ENCODE data around the gene PPARD. TPM values are rescaled to one million over a fixed set of nuclear protein-coding genes. Genes with fewer than 3 reads are reported as not detected.
A peak's percentile ranks its signal among the peaks of the same experiment; 100 is the strongest.

The PPARD gene
- total and polyA plus RNA-seq, 4 donors: 4.9 to 44.1 (median 27.7) TPM

GRCh38 chr6:35454391-35455110 is 112.2 kb downstream of the PPARD start:
- H3K36me3 ChIP-seq (ENCODE audit: control insufficient read depth, insufficient read depth, low read length): peaks cover 36% of the 10 kb centered on the region
- H3K4me3 ChIP-seq (ENCODE audit: low read depth, low read length): no peak overlapping the region
- no peaks in the 10 kb centered on the region for H3K27me3 ChIP-seq (ENCODE audit: control insufficient read depth, insufficient read depth, low read length)
- 81% methylated on average over 4 of the region's 9 CpGs for WGBS (ENCODE audit: insufficient coverage)
- peak in 1 of 6 donors; percentile 8 for DNase-seq (ENCODE audit: low read depth in 4 of 6, low spot score in 6 of 6)
- H3K4me1 ChIP-seq (ENCODE audit: control insufficient read depth, insufficient read depth, low read length): peaks cover 15% of the 10 kb centered on the region
- no peaks in the 10 kb centered on the region for H3K9me3 ChIP-seq (ENCODE audit: control insufficient read depth, insufficient read depth, low read length)
- H3K27ac ChIP-seq (ENCODE audit: low read depth, low read length): no peak overlapping the region

GRCh38 chr6:35457907-35458306 is 115.5 kb downstream of the PPARD start:
- Histone ChIP-seq H3K27me3 (ENCODE audit: control insufficient read depth, insufficient read depth, low read length) (no peaks in the 10 kb centered on the region), H3K9me3 (ENCODE audit: control insufficient read depth, insufficient read depth, low read length) (no peaks in the 10 kb centered on the region), H3K27ac (ENCODE audit: low read depth, low read length) (no peak overlapping the region), H3K4me3 (ENCODE audit: low read depth, low read length) (no peak overlapping the region), H3K4me1 (ENCODE audit: control insufficient read depth, insufficient read depth, low read length) (peaks cover 7% of the 10 kb centered on the region), H3K36me3 (ENCODE audit: control insufficient read depth, insufficient read depth, low read length) (peaks cover 58% of the 10 kb centered on the region)
- WGBS (ENCODE audit: insufficient coverage): 77% methylated on average over 3 of the region's 4 CpGs
- no peak for DNase-seq (ENCODE audit: low read depth in 4 of 6, low spot score in 6 of 6)

- no peaks in the 10 kb centered on the region for H3K9me3 ChIP-seq (ENCODE audit: control insufficient read depth, insufficient read depth, low read length)
- DNase-seq (ENCODE audit: low read depth in 4 of 6, low spot score in 6 of 6): no peak
- WGBS (ENCODE audit: insufficient coverage): 70% methylated on average over 2 of the region's 3 CpGs
- no peaks in the 10 kb centered on the region for H3K27me3 ChIP-seq (ENCODE audit: control insufficient read depth, insufficient read depth, low read length)
- H3K27ac ChIP-seq (ENCODE audit: low read depth, low read length): no peak overlapping the region
- no peaks in the 10 kb centered on the region for H3K4me1 ChIP-seq (ENCODE audit: control insufficient read depth, insufficient read depth, low read length)
- peaks cover 57% of the 10 kb centered on the region for H3K36me3 ChIP-seq (ENCODE audit: control insufficient read depth, insufficient read depth, low read length)
- H3K4me3 ChIP-seq (ENCODE audit: low read depth, low read length): no peak overlapping the region
These were observed 118.9 kb downstream of the PPARD start for GRCh38 chr6:35461270-35461669.

- peaks cover 46% of the 10 kb centered on the region for H3K36me3 ChIP-seq (ENCODE audit: control insufficient read depth, insufficient read depth, low read length)
- whole genome bisulfite sequencing (ENCODE audit: insufficient coverage): 80% methylated on average over 2 of the region's 4 CpGs
These were observed 120.9 kb downstream of the PPARD start for GRCh38 chr6:35463292-35463691.

GRCh38 chr6:35465646-35466045 is 123.3 kb downstream of the PPARD start:
- Histone ChIP-seq H3K36me3 (ENCODE audit: control insufficient read depth, insufficient read depth, low read length) (peaks cover 29% of the 10 kb centered on the region), H3K4me1 (ENCODE audit: control insufficient read depth, insufficient read depth, low read length) (peaks cover 30% of the 10 kb centered on the region), H3K4me3 (ENCODE audit: low read depth, low read length) (no peak overlapping the region), H3K27ac (ENCODE audit: low read depth, low read length) (no peak overlapping the region), H3K9me3 (ENCODE audit: control insufficient read depth, insufficient read depth, low read length) (no peaks in the 10 kb centered on the region), H3K27me3 (ENCODE audit: control insufficient read depth, insufficient read depth, low read length) (no peaks in the 10 kb centered on the region)
- DNase-seq (ENCODE audit: low read depth in 4 of 6, low spot score in 6 of 6): no peak
- WGBS (ENCODE audit: insufficient coverage): no CpG with 5 or more reads among the region's 1 CpG

More at GRCh38 chr6:35463292-35463691, 120.9 kb downstream of the PPARD start:
- H3K27ac ChIP-seq (ENCODE audit: low read depth, low read length): no peak overlapping the region
- no peak for DNase-seq (ENCODE audit: low read depth in 4 of 6, low spot score in 6 of 6)
- peaks cover 7% of the 10 kb centered on the region for H3K4me1 ChIP-seq (ENCODE audit: control insufficient read depth, insufficient read depth, low read length)
- no peaks in the 10 kb centered on the region for H3K9me3 ChIP-seq (ENCODE audit: control insufficient read depth, insufficient read depth, low read length)
- no peaks in the 10 kb centered on the region for H3K27me3 ChIP-seq (ENCODE audit: control insufficient read depth, insufficient read depth, low read length)
- H3K4me3 ChIP-seq (ENCODE audit: low read depth, low read length): no peak overlapping the region

GRCh38 chr6:35468181-35468979 is 126.0 kb downstream of the PPARD start, which contains the start of gene RPL10A:
RPL10A (plus strand) TSS chr6:35468401; CDS start chr6:35468435, 34 bp downstream.
- Histone ChIP-seq H3K4me1 (ENCODE audit: control insufficient read depth, insufficient read depth, low read length) (peaks cover 36% of the 10 kb centered on the region), H3K27me3 (ENCODE audit: control insufficient read depth, insufficient read depth, low read length) (no peaks in the 10 kb centered on the region), H3K36me3 (ENCODE audit: control insufficient read depth, insufficient read depth, low read length) (peaks cover 39% of the 10 kb centered on the region), H3K4me3 (ENCODE audit: low read depth, low read length) (peak within 1 kb of the TSS; percentile 93), H3K27ac (ENCODE audit: low read depth, low read length) (peak within 1 kb of the TSS; percentile 94), H3K9me3 (ENCODE audit: control insufficient read depth, insufficient read depth, low read length) (no peaks in the 10 kb centered on the region)
- peak; percentile 93 to 99 (median 96) for DNase-seq (ENCODE audit: low read depth in 4 of 6, low spot score in 6 of 6)
- WGBS (ENCODE audit: insufficient coverage): under 1% methylated on average over 86 of the region's 86 CpGs

- H3K36me3 ChIP-seq (ENCODE audit: control insufficient read depth, insufficient read depth, low read length): peaks cover 40% of the 10 kb centered on the region
- no peaks in the 10 kb centered on the region for H3K9me3 ChIP-seq (ENCODE audit: control insufficient read depth, insufficient read depth, low read length)
- peak overlapping the region; percentile 94 for H3K27ac ChIP-seq (ENCODE audit: low read depth, low read length)
- peak overlapping the region; percentile 93 for H3K4me3 ChIP-seq (ENCODE audit: low read depth, low read length)
- H3K4me1 ChIP-seq (ENCODE audit: control insufficient read depth, insufficient read depth, low read length): peaks cover 36% of the 10 kb centered on the region
- H3K27me3 ChIP-seq (ENCODE audit: control insufficient read depth, insufficient read depth, low read length): no peaks in the 10 kb centered on the region
- WGBS (ENCODE audit: insufficient coverage): 2% methylated on average over 37 of the region's 37 CpGs
- peak in 1 of 6 donors; percentile 26 for DNase-seq (ENCODE audit: low read depth in 4 of 6, low spot score in 6 of 6)
These were observed 126.8 kb downstream of the PPARD start for GRCh38 chr6:35468980-35469750.

GRCh38 chr6:35469751-35470662 is 127.6 kb downstream of the PPARD start:
- no peaks in the 10 kb centered on the region for H3K9me3 ChIP-seq (ENCODE audit: control insufficient read depth, insufficient read depth, low read length)
- no peaks in the 10 kb centered on the region for H3K27me3 ChIP-seq (ENCODE audit: control insufficient read depth, insufficient read depth, low read length)
- WGBS (ENCODE audit: insufficient coverage): 38% methylated on average over 11 of the region's 18 CpGs
- H3K27ac ChIP-seq (ENCODE audit: low read depth, low read length): no peak overlapping the region
- H3K36me3 ChIP-seq (ENCODE audit: control insufficient read depth, insufficient read depth, low read length): peaks cover 48% of the 10 kb centered on the region
- peak overlapping the region; percentile 93 for H3K4me3 ChIP-seq (ENCODE audit: low read depth, low read length)
- no peak for DNase-seq (ENCODE audit: low read depth in 4 of 6, low spot score in 6 of 6)
- H3K4me1 ChIP-seq (ENCODE audit: control insufficient read depth, insufficient read depth, low read length): peaks cover 36% of the 10 kb centered on the region

All from spinal cord (tissue), 10 donors.